Measurements from ENCODE around the gene INKA2. TPM values are rescaled to one million over a fixed set of nuclear protein-coding genes. Genes with fewer than 3 reads are reported as not detected.
A peak's percentile ranks its signal among the peaks of the same experiment; 100 is the strongest.

The INKA2 gene
- total RNA-seq = 1.4 TPM
- 1.5 TPM for polyA plus RNA-seq
- long read RNA-seq, donor 1, full-length matches to known transcripts = 1 of 1 reads
- long read RNA-seq, donor 1, partial matches to known transcripts = 0 of 1 reads
- long read RNA-seq, donor 1, other reads (novel, unspliced or antisense) = 0 of 1 reads
- long read RNA-seq, donor 2, full-length matches to known transcripts = 1 of 462 reads
- long read RNA-seq, donor 2, partial matches to known transcripts = 456 of 462 reads
- long read RNA-seq, donor 2, other reads (novel, unspliced or antisense) = 5 of 462 reads
- long read RNA-seq, donor 3, full-length matches to known transcripts = 2 of 2 reads
- long read RNA-seq, donor 3, partial matches to known transcripts = 0 of 2 reads
- long read RNA-seq, donor 3, other reads (novel, unspliced or antisense) = 0 of 2 reads
- long read RNA-seq, donor 4, full-length matches to known transcripts = 1 of 158 reads
- long read RNA-seq, donor 4, partial matches to known transcripts = 113 of 158 reads
- long read RNA-seq, donor 4, other reads (novel, unspliced or antisense) = 44 of 158 reads
- long read RNA-seq, donor 5, full-length matches to known transcripts = 5 of 5 reads
- long read RNA-seq, donor 5, partial matches to known transcripts = 0 of 5 reads
- long read RNA-seq, donor 5, other reads (novel, unspliced or antisense) = 0 of 5 reads
- long read RNA-seq, donor 6, full-length matches to known transcripts = 2 of 2 reads
- long read RNA-seq, donor 6, partial matches to known transcripts = 0 of 2 reads
- long read RNA-seq, donor 6, other reads (novel, unspliced or antisense) = 0 of 2 reads
- long read RNA-seq, donor 7, partial matches to known transcripts = 106 of 171 reads
- long read RNA-seq, donor 7, other reads (novel, unspliced or antisense) = 65 of 171 reads
- long read RNA-seq, donor 8 = 0 reads
- long read RNA-seq, donor 9, full-length matches to known transcripts = 1 of 1 reads
- long read RNA-seq, donor 9, partial matches to known transcripts = 0 of 1 reads
- long read RNA-seq, donor 9, other reads (novel, unspliced or antisense) = 0 of 1 reads
- long read RNA-seq, donor 10 = 0 reads

GRCh38 chr1:111739194-111739924 is at the start of gene INKA2:
INKA2 (minus strand) TSS chr1:111739395; CDS start chr1:111739242, 153 bp downstream.
- Histone ChIP-seq H3K4me3 (ENCODE audit: low read length in 2 of 2) (peak within 1 kb of the TSS; percentile 71 to 74), H3K36me3 (ENCODE audit: control insufficient read depth in 2 of 2, insufficient read depth in 2 of 2, low read length in 1 of 2) (no peaks in the 10 kb centered on the region), H3K9me3 (ENCODE audit: control insufficient read depth in 2 of 2, insufficient read depth in 1 of 2, low read length in 1 of 2) (peaks cover 0 to 6% of the 10 kb centered on the region in 2 donors), H3K4me1 (ENCODE audit: control insufficient read depth in 2 of 2, insufficient read depth in 2 of 2, low read length in 2 of 2) (peaks cover 15 to 50% of the 10 kb centered on the region in 2 donors), H3K27ac (ENCODE audit: low read depth in 1 of 2, low read length in 1 of 2) (peak within 1 kb of the TSS; percentile 76 to 81), H3K27me3 (ENCODE audit: control insufficient read depth in 2 of 2, insufficient read depth in 1 of 2, low read length in 1 of 2) (peaks cover 40 to 58% of the 10 kb centered on the region in 2 donors)
- under 1% methylated on average over 59 of the region's 59 CpGs for WGBS
- DNase-seq (ENCODE audit: low read depth in 6 of 9, low spot score in 9 of 9) = peak in 5 of 9 donors; percentile 32 to 76 (median 53)

GRCh38 chr1:111786669-111787207 is 47.5 kb upstream of the INKA2 start:
- H3K27ac ChIP-seq (ENCODE audit: low read depth in 1 of 2, low read length in 1 of 2) = no peak overlapping the region
- no peaks in the 10 kb centered on the region for H3K9me3 ChIP-seq (ENCODE audit: control insufficient read depth in 2 of 2, insufficient read depth in 1 of 2, low read length in 1 of 2)
- H3K4me3 ChIP-seq (ENCODE audit: low read length in 2 of 2) = no peak overlapping the region
- H3K36me3 ChIP-seq (ENCODE audit: control insufficient read depth in 2 of 2, insufficient read depth in 2 of 2, low read length in 1 of 2) = no peaks in the 10 kb centered on the region
- no peaks in the 10 kb centered on the region for H3K4me1 ChIP-seq (ENCODE audit: control insufficient read depth in 2 of 2, insufficient read depth in 2 of 2, low read length in 2 of 2)
- H3K27me3 ChIP-seq (ENCODE audit: control insufficient read depth in 2 of 2, insufficient read depth in 1 of 2, low read length in 1 of 2) = peaks cover 0 to 22% of the 10 kb centered on the region in 2 donors
- WGBS = 93% methylated on average over 9 of the region's 9 CpGs
- no peak for DNase-seq (ENCODE audit: low read depth in 6 of 9, low spot score in 9 of 9)

- Histone ChIP-seq H3K36me3 (ENCODE audit: control insufficient read depth in 2 of 2, insufficient read depth in 2 of 2, low read length in 1 of 2) (no peaks in the 10 kb centered on the region), H3K27me3 (ENCODE audit: control insufficient read depth in 2 of 2, insufficient read depth in 1 of 2, low read length in 1 of 2) (peaks cover 0 to 24% of the 10 kb centered on the region in 2 donors), H3K27ac (ENCODE audit: low read depth in 1 of 2, low read length in 1 of 2) (no peak overlapping the region), H3K4me3 (ENCODE audit: low read length in 2 of 2) (no peak overlapping the region), H3K4me1 (ENCODE audit: control insufficient read depth in 2 of 2, insufficient read depth in 2 of 2, low read length in 2 of 2) (no peaks in the 10 kb centered on the region), H3K9me3 (ENCODE audit: control insufficient read depth in 2 of 2, insufficient read depth in 1 of 2, low read length in 1 of 2) (no peaks in the 10 kb centered on the region)
- DNase-seq (ENCODE audit: low read depth in 6 of 9, low spot score in 9 of 9) = no peak
- 94% methylated on average over 4 of the region's 4 CpGs for WGBS
Measured at GRCh38 chr1:111784273-111784901, 45.2 kb upstream of the INKA2 start.

GRCh38 chr1:111779546-111779945 is 40.4 kb upstream of the INKA2 start:
- no peaks in the 10 kb centered on the region for H3K9me3 ChIP-seq (ENCODE audit: control insufficient read depth in 2 of 2, insufficient read depth in 1 of 2, low read length in 1 of 2)
- peaks cover 0 to 10% of the 10 kb centered on the region in 2 donors for H3K27me3 ChIP-seq (ENCODE audit: control insufficient read depth in 2 of 2, insufficient read depth in 1 of 2, low read length in 1 of 2)
- no peaks in the 10 kb centered on the region for H3K4me1 ChIP-seq (ENCODE audit: control insufficient read depth in 2 of 2, insufficient read depth in 2 of 2, low read length in 2 of 2)
- 99% methylated on average over 2 of the region's 2 CpGs for WGBS
- no peaks in the 10 kb centered on the region for H3K36me3 ChIP-seq (ENCODE audit: control insufficient read depth in 2 of 2, insufficient read depth in 2 of 2, low read length in 1 of 2)
- DNase-seq (ENCODE audit: low read depth in 6 of 9, low spot score in 9 of 9) = no peak
- no peak overlapping the region for H3K4me3 ChIP-seq (ENCODE audit: low read length in 2 of 2)
- H3K27ac ChIP-seq (ENCODE audit: low read depth in 1 of 2, low read length in 1 of 2) = no peak overlapping the region

- Histone ChIP-seq H3K9me3 (ENCODE audit: control insufficient read depth in 2 of 2, insufficient read depth in 1 of 2, low read length in 1 of 2) (no peaks in the 10 kb centered on the region), H3K27ac (ENCODE audit: low read depth in 1 of 2, low read length in 1 of 2) (no peak overlapping the region), H3K36me3 (ENCODE audit: control insufficient read depth in 2 of 2, insufficient read depth in 2 of 2, low read length in 1 of 2) (no peaks in the 10 kb centered on the region), H3K4me3 (ENCODE audit: low read length in 2 of 2) (no peak overlapping the region), H3K27me3 (ENCODE audit: control insufficient read depth in 2 of 2, insufficient read depth in 1 of 2, low read length in 1 of 2) (peaks cover 0 to 10% of the 10 kb centered on the region in 2 donors), H3K4me1 (ENCODE audit: control insufficient read depth in 2 of 2, insufficient read depth in 2 of 2, low read length in 2 of 2) (no peaks in the 10 kb centered on the region)
- WGBS = 92% methylated on average over 2 of the region's 2 CpGs
- DNase-seq (ENCODE audit: low read depth in 6 of 9, low spot score in 9 of 9) = no peak
Measured at GRCh38 chr1:111778541-111779051, 39.4 kb upstream of the INKA2 start.

GRCh38 chr1:111778066-111778465 is 38.9 kb upstream of the INKA2 start:
- WGBS = 94% methylated on average over 6 of the region's 6 CpGs
- no peak for DNase-seq (ENCODE audit: low read depth in 6 of 9, low spot score in 9 of 9)
- Histone ChIP-seq H3K36me3 (ENCODE audit: control insufficient read depth in 2 of 2, insufficient read depth in 2 of 2, low read length in 1 of 2) (no peaks in the 10 kb centered on the region), H3K4me1 (ENCODE audit: control insufficient read depth in 2 of 2, insufficient read depth in 2 of 2, low read length in 2 of 2) (no peaks in the 10 kb centered on the region), H3K27me3 (ENCODE audit: control insufficient read depth in 2 of 2, insufficient read depth in 1 of 2, low read length in 1 of 2) (peaks cover 0 to 10% of the 10 kb centered on the region in 2 donors), H3K4me3 (ENCODE audit: low read length in 2 of 2) (no peak overlapping the region), H3K9me3 (ENCODE audit: control insufficient read depth in 2 of 2, insufficient read depth in 1 of 2, low read length in 1 of 2) (no peaks in the 10 kb centered on the region), H3K27ac (ENCODE audit: low read depth in 1 of 2, low read length in 1 of 2) (no peak overlapping the region)

- DNase-seq (ENCODE audit: low read depth in 6 of 9, low spot score in 9 of 9) = no peak
- 90% methylated on average over 1 of the region's 1 CpG for WGBS
- Histone ChIP-seq H3K4me1 (ENCODE audit: control insufficient read depth in 2 of 2, insufficient read depth in 2 of 2, low read length in 2 of 2) (no peaks in the 10 kb centered on the region), H3K36me3 (ENCODE audit: control insufficient read depth in 2 of 2, insufficient read depth in 2 of 2, low read length in 1 of 2) (no peaks in the 10 kb centered on the region), H3K4me3 (ENCODE audit: low read length in 2 of 2) (no peak overlapping the region), H3K9me3 (ENCODE audit: control insufficient read depth in 2 of 2, insufficient read depth in 1 of 2, low read length in 1 of 2) (no peaks in the 10 kb centered on the region), H3K27me3 (ENCODE audit: control insufficient read depth in 2 of 2, insufficient read depth in 1 of 2, low read length in 1 of 2) (peaks cover 0 to 10% of the 10 kb centered on the region in 2 donors), H3K27ac (ENCODE audit: low read depth in 1 of 2, low read length in 1 of 2) (no peak overlapping the region)
Measured at GRCh38 chr1:111777301-111777700, 38.1 kb upstream of the INKA2 start.

- H3K4me3 ChIP-seq (ENCODE audit: low read length in 2 of 2) = no peak overlapping the region
- no peaks in the 10 kb centered on the region for H3K9me3 ChIP-seq (ENCODE audit: control insufficient read depth in 2 of 2, insufficient read depth in 1 of 2, low read length in 1 of 2)
- DNase-seq (ENCODE audit: low read depth in 6 of 9, low spot score in 9 of 9) = no peak
- over 99% methylated on average over 8 of the region's 8 CpGs for WGBS
- H3K4me1 ChIP-seq (ENCODE audit: control insufficient read depth in 2 of 2, insufficient read depth in 2 of 2, low read length in 2 of 2) = no peaks in the 10 kb centered on the region
- no peak overlapping the region for H3K27ac ChIP-seq (ENCODE audit: low read depth in 1 of 2, low read length in 1 of 2)
- peaks cover 0 to 10% of the 10 kb centered on the region in 2 donors for H3K27me3 ChIP-seq (ENCODE audit: control insufficient read depth in 2 of 2, insufficient read depth in 1 of 2, low read length in 1 of 2)
- no peaks in the 10 kb centered on the region for H3K36me3 ChIP-seq (ENCODE audit: control insufficient read depth in 2 of 2, insufficient read depth in 2 of 2, low read length in 1 of 2)
Measured at GRCh38 chr1:111776861-111777260, 37.7 kb upstream of the INKA2 start.
